ENCODE measurements around the gene SMC1B. TPM values are rescaled to one million over a fixed set of nuclear protein-coding genes. Genes with fewer than 3 reads are reported as not detected.
"Not testable (repeated sequence)": the region's sequence is repeated elsewhere in the genome, so short reads cannot be mapped to it uniquely, and the experiment has no call there.

The SMC1B gene
- total RNA-seq: not detected

DNA sequence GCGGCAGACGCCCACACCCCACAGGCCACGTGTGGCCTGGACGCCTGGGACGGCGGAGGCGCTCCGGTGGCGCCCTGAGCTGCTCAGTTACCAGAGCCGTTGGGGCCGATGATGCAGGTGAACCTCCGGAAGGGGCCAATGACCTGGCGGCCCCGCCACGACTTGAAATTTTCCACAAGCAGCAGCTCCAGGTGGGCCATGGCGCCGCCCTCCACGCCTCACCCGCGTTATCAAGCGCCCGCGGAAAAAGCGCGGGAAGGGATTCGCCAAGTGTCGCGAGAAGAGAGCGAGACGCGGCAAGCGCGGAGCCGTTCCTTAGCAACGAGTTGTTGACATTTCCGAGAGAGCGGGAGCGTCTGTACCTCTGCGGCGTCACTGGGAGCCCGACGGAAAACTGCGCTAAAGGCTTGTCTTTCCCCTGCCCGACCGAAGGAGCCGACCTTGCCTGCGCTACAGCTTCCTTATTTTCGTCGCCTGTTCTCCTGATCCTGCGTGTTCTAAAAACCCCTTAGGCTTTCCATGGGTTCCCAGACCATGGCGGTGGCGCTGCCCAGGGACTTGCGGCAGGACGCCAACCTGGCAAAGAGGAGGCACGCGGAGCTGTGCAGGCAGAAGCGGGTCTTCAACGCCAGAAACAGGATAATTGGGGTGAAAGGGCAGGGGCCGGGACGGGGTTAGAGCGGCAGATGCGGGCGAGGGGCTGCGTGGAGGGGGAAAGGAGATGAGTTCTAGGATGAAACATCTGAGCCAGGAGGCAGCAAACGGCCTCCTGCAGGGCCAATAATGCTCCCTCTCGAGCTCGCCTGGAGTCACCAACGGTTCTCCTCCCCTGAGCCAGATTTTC is at the start of gene SMC1B, which contains the start of gene RIBC2:
Gene SMC1B (minus strand): TSS at position 232 of the 844 bp plus-strand sequence. CDS start 32 bp downstream, at position 200.
Gene RIBC2 (plus strand): TSS at position 326 of the 844 bp plus-strand sequence. CDS start 194 bp downstream, at position 520.
- FAIRE-seq: no peak

DNA sequence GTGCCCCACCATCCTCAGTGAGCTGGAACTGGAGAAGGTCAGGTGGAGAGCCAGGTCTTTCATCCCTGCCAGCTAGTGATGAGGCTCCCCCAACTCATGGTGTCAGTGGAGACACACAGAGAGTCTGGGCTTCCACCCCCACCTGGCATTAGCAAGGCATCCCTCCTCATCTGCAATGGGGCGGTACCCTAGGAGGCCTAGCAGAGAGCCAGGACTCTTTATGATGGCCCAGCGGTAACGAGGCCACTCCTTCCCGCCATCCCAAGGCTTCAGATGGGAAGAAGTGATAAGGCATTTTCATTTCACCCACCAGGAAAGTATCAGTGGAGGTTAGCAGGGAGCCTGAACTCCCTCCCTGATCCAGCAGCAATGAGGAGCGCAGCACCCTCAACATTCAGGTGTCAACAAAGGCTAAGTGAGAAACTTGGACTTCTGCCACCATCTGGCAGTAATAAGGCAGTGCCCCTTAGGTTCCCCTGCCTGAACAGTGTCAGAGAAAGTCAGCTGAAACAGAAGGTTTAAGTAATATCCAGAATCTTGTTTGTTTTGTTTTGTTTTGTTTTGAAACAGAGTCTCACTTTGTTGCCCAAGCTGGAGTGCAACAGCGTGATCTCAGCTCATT is 48.7 kb upstream of the SMC1B start:
- no peak for DNase-seq (ENCODE audit: low spot score in 2 of 2)
- no peak for FAIRE-seq

More for the DNA sequence above, at the start of gene SMC1B, which contains the start of gene RIBC2:
- DNase-seq (ENCODE audit: low spot score in 2 of 2): peak; percentile 59 to 93

- no peak for FAIRE-seq
- DNase-seq (ENCODE audit: low spot score in 2 of 2): no peak
These were observed 47.1 kb upstream of the SMC1B start for GRCh38 chr22:45460288-45461109.

DNA sequence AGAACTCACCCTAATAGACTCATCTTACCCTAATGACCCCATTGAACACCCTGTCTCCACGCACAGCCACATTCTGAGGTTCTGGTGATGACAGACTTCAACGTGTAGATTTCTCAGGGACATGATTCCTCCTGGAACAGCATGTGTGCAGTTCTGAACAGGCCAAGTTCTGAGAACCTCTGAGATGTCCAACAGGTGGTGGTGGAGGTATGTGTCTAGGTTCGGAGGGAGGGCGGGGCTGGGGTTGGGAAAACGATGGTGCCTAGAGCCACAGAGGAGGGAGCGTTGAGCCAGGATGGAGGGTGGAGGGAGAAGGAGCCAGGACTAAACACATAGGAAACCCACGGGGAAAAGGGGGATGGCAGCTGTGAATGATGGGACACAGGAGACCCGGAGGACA is 45.8 kb upstream of the SMC1B start:
- no peak for DNase-seq (ENCODE audit: low spot score in 2 of 2)
- no peak for FAIRE-seq

- no peak for FAIRE-seq
- no peak for DNase-seq (ENCODE audit: low spot score in 2 of 2)
These were observed 45.1 kb upstream of the SMC1B start for GRCh38 chr22:45458532-45458931.

GRCh38 chr22:45456811-45457210 is 43.4 kb upstream of the SMC1B start:
- DNase-seq (ENCODE audit: low spot score in 2 of 2) (no peak), FAIRE-seq (no peak)

DNA sequence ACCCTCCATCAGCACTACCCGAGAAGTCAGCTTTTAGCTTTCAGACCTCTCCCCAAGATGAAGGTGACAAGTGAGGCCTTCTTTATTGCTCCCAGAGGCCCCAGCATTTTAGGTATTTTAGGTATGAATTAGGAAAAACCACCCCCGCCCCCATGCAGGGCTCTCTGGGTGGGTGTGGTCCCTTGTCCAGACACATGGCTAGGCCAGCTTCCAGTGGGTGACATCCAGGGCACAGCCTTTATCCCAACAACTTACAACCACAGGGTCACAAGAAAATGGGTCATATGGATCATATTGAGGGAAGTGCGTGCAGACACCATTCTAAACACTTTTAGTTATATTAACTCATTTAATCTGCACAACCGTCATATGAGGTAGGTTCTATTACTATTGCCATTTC is 42.2 kb upstream of the SMC1B start:
- FAIRE-seq: no peak
- DNase-seq (ENCODE audit: low spot score in 2 of 2): no peak

GRCh38 chr22:45455212-45455611 is 41.8 kb upstream of the SMC1B start:
- DNase-seq (ENCODE audit: low spot score in 2 of 2) (no peak), FAIRE-seq (no peak)

DNA sequence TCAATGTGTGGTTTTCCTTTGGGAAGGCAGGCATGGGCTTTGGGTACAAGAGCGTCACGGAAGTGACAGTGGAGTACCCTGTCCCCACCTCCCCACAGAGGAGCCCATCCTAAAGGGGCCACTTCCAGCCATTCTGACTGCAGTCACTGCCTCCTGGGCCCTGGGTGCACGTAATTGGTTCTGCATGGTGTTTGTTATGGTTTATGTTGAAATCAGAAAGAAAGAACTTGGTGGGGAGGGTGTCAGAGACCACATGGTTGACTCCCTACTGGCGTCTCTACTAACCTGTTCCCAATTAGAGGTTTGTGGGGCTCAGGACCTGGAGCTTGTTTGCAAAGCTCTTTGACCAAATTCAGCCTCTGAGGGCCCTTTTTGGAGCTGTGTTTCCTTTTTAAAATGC is 40.9 kb upstream of the SMC1B start:
- DNase-seq (ENCODE audit: low spot score in 2 of 2): no peak
- FAIRE-seq: no peak

DNA sequence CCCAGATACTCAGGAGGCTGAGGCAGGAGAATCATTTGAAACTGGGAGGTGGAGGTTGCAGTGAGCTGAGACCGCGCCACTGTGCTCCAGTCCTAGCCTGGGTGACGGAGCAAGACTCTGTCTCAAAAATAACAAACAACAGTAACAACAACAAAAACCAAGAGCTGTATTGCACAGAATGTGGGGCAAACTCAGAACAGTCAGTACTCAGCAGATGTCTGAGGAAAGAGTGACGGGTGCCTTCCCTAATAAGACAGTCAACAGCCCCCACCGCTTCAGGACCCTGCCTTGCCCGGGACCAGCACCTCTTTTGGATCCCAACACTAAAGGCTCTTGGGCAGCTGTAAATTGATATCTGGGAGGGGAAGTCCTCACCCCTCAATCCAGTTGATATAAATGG is 40.4 kb upstream of the SMC1B start:
- FAIRE-seq: no peak
- DNase-seq (ENCODE audit: low spot score in 2 of 2): no peak

DNA sequence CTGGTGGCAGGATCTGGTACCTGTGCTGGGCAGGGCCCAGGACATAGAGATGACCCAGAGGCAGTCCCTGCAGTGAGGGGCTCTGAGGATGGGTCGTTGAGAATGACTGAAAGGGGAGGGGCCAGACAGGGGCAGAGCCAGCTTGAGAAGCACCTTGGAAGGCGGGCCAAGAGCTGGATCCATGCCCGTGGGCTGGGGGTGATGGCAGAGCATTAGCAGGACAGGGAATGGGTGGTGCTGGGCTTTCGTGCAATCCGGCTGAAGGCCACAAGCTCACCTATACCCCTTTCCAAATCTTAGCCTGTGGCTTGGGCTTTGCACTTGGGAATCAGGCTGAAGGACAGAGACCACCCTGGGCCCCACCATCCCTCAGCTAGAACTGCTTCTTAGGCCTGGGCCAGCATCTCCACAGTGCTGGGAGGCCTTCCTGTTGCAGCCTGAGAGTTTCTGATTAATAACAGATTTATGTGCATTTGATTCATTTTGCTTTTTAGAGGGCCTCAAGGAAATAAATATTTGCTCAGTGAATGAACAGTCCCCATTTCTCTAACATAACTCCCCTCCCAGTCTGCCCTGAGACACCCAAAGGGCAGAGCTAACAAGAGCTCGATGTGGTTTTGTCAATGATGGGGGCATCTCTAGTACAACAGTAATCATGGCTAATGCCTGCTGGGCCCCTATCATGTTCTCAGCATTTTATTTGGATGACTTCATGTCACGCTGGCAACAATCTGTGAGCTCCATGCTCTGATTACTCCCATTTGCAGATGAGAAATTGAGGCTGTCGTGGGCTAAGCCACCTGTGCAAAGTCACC is 39.4 kb upstream of the SMC1B start:
- DNase-seq (ENCODE audit: low spot score in 2 of 2) (no peak), FAIRE-seq (no peak)

- DNase-seq (ENCODE audit: low spot score in 2 of 2) (no peak), FAIRE-seq (no peak)
These were observed 38.6 kb upstream of the SMC1B start for GRCh38 chr22:45451972-45452371.

DNA sequence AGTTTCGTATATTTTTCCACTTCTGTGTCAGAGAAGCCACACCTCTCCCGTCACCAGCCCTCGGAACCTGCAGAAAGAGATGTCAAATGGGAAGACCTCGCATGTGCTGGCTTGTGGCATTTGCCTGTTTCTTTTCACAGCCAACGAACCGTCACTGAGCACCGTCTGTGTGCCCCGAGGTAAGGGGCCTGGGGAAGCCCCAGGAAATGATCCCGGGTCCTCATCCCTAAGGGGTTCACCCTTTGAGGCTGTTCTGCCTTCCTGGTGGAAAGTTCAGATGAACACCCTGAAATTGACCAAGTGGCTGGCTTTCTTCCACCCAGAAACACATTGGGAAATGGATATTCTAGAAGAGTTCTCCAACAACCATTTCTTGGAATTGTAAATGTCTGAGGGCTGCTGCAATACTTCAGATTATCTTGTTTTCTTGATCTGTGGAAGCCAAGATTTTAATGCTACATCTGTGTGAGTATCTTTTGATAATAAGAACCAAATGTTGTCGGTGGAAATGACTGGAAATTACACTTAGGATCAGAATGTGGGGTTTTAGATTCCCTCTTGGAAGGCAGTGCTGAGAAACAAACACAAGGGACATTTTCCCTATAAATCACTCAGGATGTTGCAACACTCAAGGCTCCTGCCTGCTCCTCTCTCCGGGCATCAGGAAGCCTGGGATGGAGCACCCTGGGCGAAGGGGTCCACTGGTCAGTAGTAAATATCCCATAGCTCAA is 37.7 kb upstream of the SMC1B start:
- DNase-seq (ENCODE audit: low spot score in 2 of 2) (no peak), FAIRE-seq (no peak)

- DNase-seq (ENCODE audit: low spot score in 2 of 2) (no peak), FAIRE-seq (no peak)
These were observed 36.8 kb upstream of the SMC1B start for GRCh38 chr22:45450101-45450785.

- DNase-seq (ENCODE audit: low spot score in 2 of 2); FAIRE-seq: not testable (repeated sequence)
These were observed 36.0 kb upstream of the SMC1B start for GRCh38 chr22:45449442-45449841.

GRCh38 chr22:45448431-45448830 is 35.0 kb upstream of the SMC1B start:
- FAIRE-seq (no peak), DNase-seq (ENCODE audit: low spot score in 2 of 2) (no peak)

DNA sequence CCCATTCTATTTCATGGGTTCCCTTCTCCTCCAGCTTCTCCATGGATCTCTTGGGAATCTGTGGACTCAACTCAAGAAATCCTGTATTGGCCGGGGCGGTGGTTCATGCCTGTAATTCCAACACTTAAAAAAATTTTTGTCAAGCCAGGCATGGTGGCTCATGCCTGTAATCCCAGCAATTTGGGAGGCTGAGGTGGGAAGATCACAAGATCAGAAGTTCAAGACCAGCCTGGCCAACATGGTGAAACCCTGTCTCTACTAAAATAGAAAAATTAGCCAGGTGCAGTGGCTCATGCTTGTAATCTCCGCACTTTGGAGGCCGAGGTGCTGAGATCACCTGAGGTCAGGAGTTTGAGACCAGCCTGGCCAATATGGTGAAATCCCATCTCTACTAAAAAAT is 34.2 kb upstream of the SMC1B start:
- not testable (repeated sequence) for DNase-seq (ENCODE audit: low spot score in 2 of 2); FAIRE-seq

- no peak for DNase-seq (ENCODE audit: low spot score in 2 of 2)
- FAIRE-seq: no peak
These were observed 32.8 kb upstream of the SMC1B start for GRCh38 chr22:45446216-45446615.

Data from frontal cortex (tissue), 4 donors.